T1000 (cell line): ENCODE measurements around the gene TPSAB1.

Experiments
- DNase-seq: peaks from one replicate; lab custom pipeline; 2025; ENCODE audit warnings: mixed read lengths; lab: John Stamatoyannopoulos, UW

TPSAB1 gene

DNA sequence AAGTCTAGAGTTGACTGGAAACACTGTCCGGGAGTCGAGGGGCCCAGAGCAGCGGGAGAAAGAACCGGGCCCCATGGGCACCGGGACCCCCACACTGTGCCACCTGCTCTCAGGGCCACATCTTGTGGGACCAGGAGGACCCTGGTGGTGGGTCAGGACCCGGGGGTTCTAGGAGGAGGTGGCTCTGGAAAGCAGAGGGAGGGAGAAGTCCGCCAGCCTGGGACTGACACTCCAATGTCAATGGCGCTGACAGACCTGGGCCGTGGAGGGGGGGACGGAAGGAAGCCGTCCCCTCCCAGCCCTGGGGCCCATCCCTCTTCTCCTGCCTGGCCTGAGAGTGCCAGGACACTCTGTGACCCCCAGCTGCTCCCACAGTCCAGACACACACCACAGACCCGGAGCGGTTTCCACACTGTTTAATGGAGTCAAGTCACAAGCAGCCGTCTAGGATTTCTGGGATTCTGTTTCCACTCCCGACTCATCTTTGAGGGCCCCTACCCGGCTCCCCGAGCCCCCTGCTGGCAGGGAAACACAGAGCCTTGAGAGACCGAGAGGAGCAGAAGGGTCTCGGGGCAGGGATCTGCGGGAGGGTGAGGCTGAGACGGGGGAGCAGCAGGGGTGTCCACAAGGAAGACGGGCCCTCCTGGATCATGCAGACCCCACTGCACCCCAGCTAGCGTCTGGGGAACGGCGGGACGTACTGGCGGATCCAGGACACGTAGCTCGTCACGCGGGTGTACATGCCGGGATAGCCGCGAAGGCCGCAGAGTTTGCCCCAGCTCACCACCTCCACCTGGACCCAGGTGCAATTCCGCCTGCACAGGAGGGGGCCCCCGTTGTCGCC, 45.4 kb downstream of the TPSAB1 start:
- DNase-seq: no peak

DNA sequence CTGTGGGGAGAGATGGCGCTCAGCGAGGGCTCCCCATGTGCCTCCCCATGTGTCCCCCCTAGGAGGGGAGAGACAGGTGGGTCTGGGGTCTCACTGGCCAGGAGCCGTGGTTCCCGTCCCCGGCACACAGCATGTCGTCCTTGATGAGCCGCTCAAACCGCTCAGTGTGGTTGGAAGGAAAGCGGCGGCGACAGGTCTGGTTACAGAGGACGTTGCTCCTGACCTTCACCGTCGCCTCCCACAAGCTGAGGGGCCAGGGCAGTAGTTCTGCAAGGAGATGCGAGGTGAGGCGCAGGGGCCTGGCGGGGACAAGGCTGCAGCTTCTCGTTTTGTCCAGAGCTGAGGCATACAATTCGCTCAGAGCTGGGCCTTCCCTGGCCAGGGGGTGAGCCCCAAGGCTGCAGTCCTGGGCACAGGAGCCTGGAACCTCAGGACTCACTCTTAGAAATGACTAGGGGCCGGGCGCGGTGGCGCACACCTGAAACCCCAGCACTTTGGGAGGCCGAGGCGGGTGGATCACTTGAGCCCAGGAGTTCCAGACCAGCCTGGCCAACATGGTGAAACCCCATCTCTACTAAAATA, 46.1 kb downstream of the TPSAB1 start:
- no peak for DNase-seq

DNA sequence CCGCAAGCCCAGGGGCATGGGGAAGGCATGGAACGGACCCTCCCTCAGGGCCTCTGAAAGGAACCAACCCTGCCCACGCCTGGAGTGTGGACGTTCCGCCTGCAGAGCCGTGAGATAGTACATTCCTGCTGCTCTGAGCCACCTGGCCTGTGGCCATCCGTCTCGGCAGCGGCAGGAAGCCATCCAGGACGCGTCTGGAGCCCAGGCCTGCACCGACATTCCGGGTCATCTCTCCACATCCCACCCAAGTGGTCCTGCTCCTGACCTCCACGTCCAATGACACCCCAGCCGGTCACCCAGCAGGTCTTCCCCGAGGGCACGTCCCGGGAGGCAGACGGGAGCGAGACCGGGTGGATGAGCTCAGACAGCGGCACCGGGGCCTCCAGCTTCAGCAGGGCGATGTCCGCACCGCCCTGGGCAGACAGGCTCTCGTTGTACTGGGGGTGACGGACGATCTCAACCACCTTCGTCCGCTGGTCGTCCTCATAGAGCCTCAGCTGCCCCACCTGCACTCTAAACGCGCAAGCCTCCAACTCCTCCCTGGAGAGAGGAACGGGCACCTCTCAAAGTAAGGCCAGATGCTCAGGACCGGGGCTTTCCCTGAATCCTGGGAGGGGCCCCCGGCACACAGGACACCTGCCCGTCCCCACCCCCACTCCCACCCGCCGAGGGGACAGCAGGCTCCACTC, 47.6 kb downstream of the TPSAB1 start:
- no peak for DNase-seq

DNA sequence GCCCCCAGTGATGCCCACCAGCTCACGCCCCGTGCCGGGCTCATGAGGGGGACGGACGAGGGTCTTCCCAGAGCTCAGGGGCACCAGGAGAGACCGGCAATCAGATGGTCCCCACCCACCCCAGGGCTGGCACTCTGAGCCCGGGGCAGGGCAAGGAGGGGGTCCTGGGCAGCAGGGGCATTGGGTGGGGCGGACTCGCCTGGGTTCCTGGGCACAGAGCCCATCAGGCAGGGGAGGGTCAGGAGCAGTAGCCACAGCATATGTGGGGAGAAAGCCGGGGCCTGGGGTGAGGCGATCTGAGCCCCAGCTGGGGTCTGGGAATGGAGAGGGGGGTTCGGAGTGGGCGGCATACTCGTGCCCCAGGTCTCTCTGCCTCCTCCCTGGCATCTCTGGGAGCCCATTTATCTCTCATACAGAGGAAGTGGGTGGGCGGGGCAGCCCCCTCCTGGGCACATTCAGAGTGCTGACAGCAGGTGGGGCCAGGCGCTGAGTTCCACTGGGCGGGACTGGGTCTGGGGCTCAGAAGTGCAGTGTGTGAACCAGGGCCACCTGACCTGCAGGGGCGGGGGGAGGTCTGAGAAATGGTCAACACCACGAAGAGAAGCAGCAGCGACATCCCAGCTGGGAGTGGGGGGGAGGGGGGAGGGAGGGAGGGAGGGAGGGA, 48.4 kb downstream of the TPSAB1 start:
- DNase-seq: no peak

DNA sequence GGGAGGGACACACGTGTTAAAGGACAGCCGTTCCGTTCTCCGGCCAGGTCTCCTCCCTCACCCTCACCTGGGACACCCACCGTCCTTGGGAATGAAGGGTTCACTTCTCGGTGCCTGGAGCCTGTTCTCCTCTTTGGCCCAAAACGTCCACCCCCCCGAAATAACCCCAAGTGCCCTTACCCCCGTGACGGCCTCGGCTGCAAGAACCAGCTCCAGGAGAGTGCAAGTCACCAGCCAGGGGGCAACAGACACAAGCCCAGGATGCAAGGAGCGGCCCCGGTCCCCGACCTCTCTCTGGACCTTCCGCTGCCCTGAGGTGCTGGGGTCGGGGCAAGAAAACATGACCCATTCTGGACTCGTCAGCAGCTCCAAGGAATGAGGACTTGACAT, 49.0 kb downstream of the TPSAB1 start:
- DNase-seq: no peak

DNA sequence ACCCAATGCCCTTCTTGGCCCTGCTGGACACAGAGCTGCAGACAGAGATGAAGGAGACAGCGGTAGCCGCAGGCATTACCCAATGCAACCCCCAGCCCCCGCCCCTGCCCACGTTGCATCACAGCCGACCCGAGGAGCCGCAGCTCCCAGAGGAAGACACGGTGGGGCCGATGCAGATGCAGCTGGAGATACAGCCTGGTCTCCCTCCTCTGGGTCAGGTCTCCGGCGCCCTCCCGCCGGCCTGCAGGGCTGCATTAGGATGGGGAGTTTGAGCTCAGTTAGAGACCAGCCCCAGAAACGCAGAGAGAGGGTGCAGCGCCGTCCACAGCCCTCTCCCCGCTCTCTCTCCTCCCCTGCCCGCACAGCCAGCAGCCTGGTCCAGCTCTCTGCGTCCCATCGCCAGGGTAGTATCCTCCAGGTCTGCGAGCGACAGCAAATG, 49.6 kb downstream of the TPSAB1 start:
- DNase-seq: no peak

DNA sequence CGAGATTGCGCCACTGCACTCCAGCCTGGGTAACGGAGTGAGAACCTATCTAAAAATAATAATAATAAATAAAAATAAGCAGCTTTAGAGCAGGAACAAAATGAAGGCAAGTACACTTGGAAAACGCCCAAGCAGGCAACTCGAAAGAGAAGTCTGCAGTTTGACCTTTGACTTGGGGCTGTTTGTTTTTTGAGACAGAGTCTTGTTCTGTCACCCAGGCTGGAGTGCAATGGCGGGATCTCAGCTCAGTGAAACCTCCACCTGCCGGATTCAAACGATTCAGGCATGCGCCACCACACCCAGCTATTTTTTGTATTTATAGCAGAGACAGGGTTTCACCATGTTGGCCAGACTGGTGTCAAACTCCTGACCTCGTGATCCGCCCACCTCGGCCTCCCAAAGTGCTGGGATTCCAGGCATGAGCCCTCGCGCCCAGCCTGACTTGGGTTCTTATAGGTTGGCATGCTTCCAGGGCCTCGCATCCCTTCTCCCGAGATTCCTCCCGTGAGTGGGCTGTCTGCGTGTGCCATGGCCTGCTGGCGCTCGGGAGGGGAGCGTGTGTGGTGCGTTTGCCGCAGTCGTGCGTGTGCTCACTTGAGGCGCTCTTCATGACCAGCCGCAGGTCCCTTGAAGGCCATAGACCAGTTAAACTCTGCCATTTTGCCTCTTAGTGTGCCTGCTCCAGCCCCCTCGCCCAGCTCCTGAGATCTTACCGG, 50.5 kb downstream of the TPSAB1 start:
- DNase-seq: no peak

DNA sequence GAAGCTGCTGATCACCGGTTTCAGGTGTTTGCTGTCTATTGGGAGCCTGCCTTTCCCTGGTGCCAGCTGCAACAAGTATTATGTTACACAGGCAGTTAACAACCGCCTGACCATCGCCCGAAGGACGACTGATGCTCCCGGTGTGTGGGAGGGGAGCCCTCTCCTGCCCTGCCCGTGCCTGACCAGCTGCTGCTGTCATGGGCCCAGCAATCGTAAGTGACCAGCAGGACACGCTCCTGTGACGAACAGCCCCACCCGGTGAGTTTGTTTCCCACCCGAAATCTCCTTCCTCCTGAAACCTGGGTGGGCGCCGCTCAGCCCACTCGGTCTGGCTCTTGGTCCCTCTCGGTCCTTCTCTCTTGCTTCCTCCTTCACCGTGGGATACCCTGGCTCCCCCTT, 51.1 kb downstream of the TPSAB1 start:
- no peak for DNase-seq
